RWPE1 (cell line): ENCODE results near the gene ALDH5A1.

Experiments
- CTCF ChIA-PET: fragments of 350-600 bp; sonication (Branson Sonifier 250); formaldehyde crosslinking; extraction: SDS; loops from one replicate; lab custom pipeline; 2021; lab: Yijun Ruan, JAX
- POLR2A ChIA-PET: fragments of 400-600 bp; formaldehyde crosslinking; extraction: SDS; loops from one replicate; lab custom pipeline; 2020; ENCODE audit warnings: antibody characterized with exemption; ENCODE audit not compliant: low non-redundant PET; lab: Yijun Ruan, JAX
- DNase-seq: peaks from one replicate; pipeline ENCODE4 v3.0.0; 2012; ENCODE audit warnings: low spot score
- H3K27ac ChIP-seq: fragments of 450-650 bp; 2 replicates; pipeline ENCODE4 v1.5.1; 2017
- CTCF ChIP-seq: fragments of 450-650 bp; conservative IDR thresholded peaks from 2 replicates; pipeline ENCODE4 v1.5.1; 2017; ENCODE audit warnings: low read depth, mild to moderate bottlenecking

The ALDH5A1 gene

GRCh38 chr6:24494821-24495795, at the start of gene ALDH5A1:
Gene ALDH5A1 (plus strand): TSS chr6:24494969. CDS start chr6:24494997, 28 bp downstream.
- no peak within 1 kb of the TSS for H3K27ac ChIP-seq
- CTCF ChIA-PET, result interaction anchor here (0.5 to 2.0 kb wide), 7 partner anchors 25 to 212 kb away, joined by 3 to 6 read pairs (median 3); no protein-coding TSS in a partner anchor
- POLR2A ChIA-PET, result no interaction called here
- peak; percentile 19; the same call in 1 of the 2 replicates for TF ChIP-seq CTCF
- peak; percentile 40 for DNase-seq

- no peak for DNase-seq
- ChIA-PET CTCF (interaction anchor here (0.7 kb wide), 1 partner anchor 345 kb away, joined by 3 read pairs; no protein-coding TSS in a partner anchor), POLR2A (no interaction called here)
- TF ChIP-seq CTCF, result no peak
- no peak overlapping the region for H3K27ac ChIP-seq
Measured at GRCh38 chr6:24445704-24446103, 49.1 kb upstream of the ALDH5A1 start.

GRCh38 chr6:24446670-24447069, 48.1 kb upstream of the ALDH5A1 start:
- CTCF ChIA-PET, result no interaction called here

GRCh38 chr6:24448396-24448795, 46.4 kb upstream of the ALDH5A1 start:
- no peak for TF ChIP-seq CTCF
- POLR2A ChIA-PET, result no interaction called here
- DNase-seq, result no peak
- H3K27ac ChIP-seq, result no peak overlapping the region
- CTCF ChIA-PET, result no interaction called here

More at GRCh38 chr6:24446670-24447069, 48.1 kb upstream of the ALDH5A1 start:
- DNase-seq, result no peak
- TF ChIP-seq CTCF, result no peak
- POLR2A ChIA-PET, result no interaction called here
- no peak overlapping the region for H3K27ac ChIP-seq

GRCh38 chr6:24448828-24449525, 45.8 kb upstream of the ALDH5A1 start:
- CTCF ChIA-PET, result no interaction called here
- POLR2A ChIA-PET, result interaction anchor here (0.5 kb wide), 1 partner anchor 43 kb away, joined by 11 read pairs; no protein-coding TSS in a partner anchor
- H3K27ac ChIP-seq, result no peak overlapping the region
- no peak for DNase-seq
- no peak for TF ChIP-seq CTCF
